CD14-positive monocyte (primary cell): ENCODE measurements around the gene FANCC. TPM values are rescaled to one million over a fixed set of nuclear protein-coding genes. Genes with fewer than 3 reads are reported as not detected.

Experiments
- DNase-seq, 3 donors: peaks; one replicate each; pipeline ENCODE4 v3.0.0-alpha.2; 2011 to 2022
- H2AFZ ChIP-seq: 2 replicates; pipeline ENCODE4 v1.6.0; 2012; ENCODE audit warnings: mild to moderate bottlenecking, low read depth, low read length, inconsistent platforms; ENCODE audit not compliant: insufficient read depth, poor library complexity, severe bottlenecking
- H3K27ac ChIP-seq, 2 donors: 1 replicate in 1 of 2; 2 replicates in 1 of 2; pipeline ENCODE4 v1.5.1; 2012 to 2013; ENCODE audit warnings: low read length in 2 of 2, control low read depth in 1 of 2, inconsistent platforms in 1 of 2, low read depth in 1 of 2, mild to moderate bottlenecking in 1 of 2
- H3K27me3 ChIP-seq, 2 donors: one replicate each; pipeline versions ENCODE4 v1.6.0 to v1.6.1; 2011 to 2013; ENCODE audit warnings: low read length in 2 of 2; ENCODE audit not compliant: control insufficient read depth in 2 of 2, insufficient read depth in 2 of 2
- H3K36me3 ChIP-seq, 2 donors: replicated peaks in 1 of 2; 1 replicate in 1 of 2; 2 replicates in 1 of 2; pipeline versions ENCODE4 v1.5.1 to v1.6.1; 2012 to 2013; ENCODE audit warnings: low read length in 2 of 2, control low read depth in 1 of 2, inconsistent platforms in 1 of 2, mild to moderate bottlenecking in 1 of 2; ENCODE audit not compliant: insufficient read depth in 2 of 2, control insufficient read depth in 1 of 2
- H3K4me1 ChIP-seq, 2 donors: 1 replicate in 1 of 2; 2 replicates in 1 of 2; pipeline versions ENCODE4 v1.5.1 to v1.6.1; 2012 to 2013; ENCODE audit warnings: low read length in 2 of 2, control low read depth in 1 of 2, inconsistent platforms in 1 of 2, mild to moderate bottlenecking in 1 of 2, moderate library complexity in 1 of 2; ENCODE audit not compliant: insufficient read depth in 2 of 2, control insufficient read depth in 1 of 2
- H3K4me2 ChIP-seq: replicated peaks from 2 replicates; pipeline ENCODE3; 2012; ENCODE audit warnings: low read length, moderate library complexity, mild to moderate bottlenecking; ENCODE audit not compliant: poor library complexity, severe bottlenecking; ENCODE audit errors: extremely low read depth
- H3K4me3 ChIP-seq, 3 experiments: fragments of 200-600 bp in 1 of 3; sonication (generic) in 1 of 3; replicated peaks in 1 of 3; 1 replicate in 2 of 3; 2 replicates in 1 of 3; pipeline ENCODE4 v1.5.1; 2011 to 2013; ENCODE audit warnings: low read length in 3 of 3, mild to moderate bottlenecking in 3 of 3, control low read depth in 2 of 3, low read depth in 2 of 3, inconsistent platforms in 1 of 3, moderate library complexity in 1 of 3
- H3K79me2 ChIP-seq: 2 replicates; pipeline ENCODE4 v1.6.0; 2012; ENCODE audit warnings: mild to moderate bottlenecking, control low read depth, inconsistent platforms, low read length, moderate library complexity; ENCODE audit not compliant: insufficient read depth
- H3K9ac ChIP-seq: 2 replicates; pipeline ENCODE4 v1.6.0; 2017; ENCODE audit warnings: low read length, mild to moderate bottlenecking; ENCODE audit not compliant: insufficient read depth, poor library complexity, severe bottlenecking
- H3K9me3 ChIP-seq, 2 donors: replicated peaks in 1 of 2; 1 replicate in 1 of 2; 2 replicates in 1 of 2; pipeline versions ENCODE4 v1.5.1 to v1.6.1; 2012 to 2013; ENCODE audit warnings: low read length in 2 of 2, control low read depth in 1 of 2; ENCODE audit not compliant: control insufficient read depth in 1 of 2, insufficient read depth in 1 of 2
- H4K20me1 ChIP-seq: 2 replicates; pipeline ENCODE4 v1.6.0; 2012; ENCODE audit warnings: mild to moderate bottlenecking, low read length, control low read depth, moderate library complexity; ENCODE audit not compliant: insufficient read depth
- H3K27ac Mint-ChIP-seq, 7 donors: one replicate each; pipeline ENCODE4 v1.8.0; 2020; ENCODE audit warnings: mild to moderate bottlenecking in 7 of 7, mixed read lengths in 7 of 7, moderate library complexity in 6 of 7, inconsistent platforms in 2 of 7
- H3K27me3 Mint-ChIP-seq, 3 donors: one replicate each; pipeline ENCODE4 v1.8.0; 2021 to 2022; ENCODE audit warnings: low read depth in 3 of 3, mild to moderate bottlenecking in 3 of 3, mixed read lengths in 3 of 3, moderate library complexity in 3 of 3, inconsistent platforms in 1 of 3
- H3K36me3 Mint-ChIP-seq, 2 donors: one replicate each; pipeline ENCODE4 v1.8.0; 2020; ENCODE audit warnings: mixed read lengths in 2 of 2, inconsistent platforms in 1 of 2, mild to moderate bottlenecking in 1 of 2
- H3K4me1 Mint-ChIP-seq: one replicate; pipeline ENCODE4 v1.8.0; 2020; ENCODE audit warnings: mild to moderate bottlenecking, mixed read lengths
- H3K4me3 Mint-ChIP-seq, 2 donors: one replicate each; pipeline ENCODE4 v1.8.0; 2020; ENCODE audit warnings: mild to moderate bottlenecking in 2 of 2, mixed read lengths in 2 of 2, moderate library complexity in 1 of 2
- H3K9me3 Mint-ChIP-seq, 7 donors: one replicate each; pipeline ENCODE4 v1.8.0; 2020 to 2022; ENCODE audit warnings: mixed read lengths in 7 of 7, mild to moderate bottlenecking in 6 of 7, moderate library complexity in 6 of 7, inconsistent platforms in 2 of 7
- CTCF ChIP-seq: fragments of 200-600 bp; IDR thresholded peaks from one replicate; pipeline ENCODE4 v1.8.0; 2022; ENCODE audit warnings: antibody characterized with exemption, mild to moderate bottlenecking
- WGBS: methylation state at CpG from one replicate; pipeline ENCODE4 v1.1.5; 2013; ENCODE audit warnings: missing lambda C conversion rate; ENCODE audit not compliant: insufficient coverage; 5-methylcytosine and 5-hydroxymethylcytosine counted together
- intact Hi-C, 2 donors: fragments of 100-400 bp; cut with micrococcal nuclease; formaldehyde crosslinking; loops; one replicate each; pipeline versions ENCODE4 v1.15.0 to v1.15.1; 2023
- polyA plus RNA-seq, 3 donors: library from polyadenylated mRNA; depleted of rRNA in 1 of 3; unstranded in 2 of 3; stranded (reverse) in 1 of 3; fragments of 300-500 nt in 2 of 3; fragments of >200 nt in 1 of 3; fragmentation: Illumina TruSeq in 2 of 3; gene quantifications; 1 replicate in 2 of 3; 2 replicates in 1 of 3; pipeline ENCODE4 v1.2.3, GENCODE V29; 2012 to 2021

Gene FANCC
- polyA plus RNA-seq, 3 donors: 1.2 to 2.2 (median 1.5) TPM

GRCh38 chr9:95078939-95079338 lies 238.6 kb downstream of the FANCC start:
- intact Hi-C loops: no loop called here
- no peak for TF ChIP-seq CTCF
- Mint-ChIP-seq H3K9me3 (no peaks in the 10 kb centered on the region), H3K27ac (no peak overlapping the region), H3K4me1 (no peaks in the 10 kb centered on the region), H3K36me3 (peaks cover 0 to 16% of the 10 kb centered on the region in 2 donors), H3K27me3 (no peaks in the 10 kb centered on the region), H3K4me3 (no peak overlapping the region)
- Histone ChIP-seq H3K9ac (no peak overlapping the region), H3K4me2 (no peak overlapping the region), H3K27me3 (no peaks in the 10 kb centered on the region), H3K27ac (no peak overlapping the region), H3K79me2 (no peaks in the 10 kb centered on the region), H3K4me1 (no peaks in the 10 kb centered on the region), H2AFZ (no peak overlapping the region), H3K36me3 (peaks cover 0 to 3% of the 10 kb centered on the region in 2 donors), H4K20me1 (no peaks in the 10 kb centered on the region), H3K4me3 (no peak overlapping the region), H3K9me3 (no peaks in the 10 kb centered on the region)
- WGBS: 80% methylated on average over 1 of the region's 6 CpGs
- no peak for DNase-seq

GRCh38 chr9:95078511-95078910 lies 239.0 kb downstream of the FANCC start:
- Histone ChIP-seq H3K9ac (no peak overlapping the region), H3K79me2 (no peaks in the 10 kb centered on the region)

More at GRCh38 chr9:95078511-95078910, 239.0 kb downstream of the FANCC start:
- Histone ChIP-seq H3K9me3 (no peaks in the 10 kb centered on the region), H3K27me3 (no peaks in the 10 kb centered on the region), H2AFZ (no peak overlapping the region), H3K4me1 (no peaks in the 10 kb centered on the region), H4K20me1 (no peaks in the 10 kb centered on the region), H3K4me3 (no peak overlapping the region), H3K36me3 (peaks cover 0 to 3% of the 10 kb centered on the region in 2 donors), H3K27ac (no peak overlapping the region), H3K4me2 (no peak overlapping the region)
- no peaks in the 10 kb centered on the region for H3K27me3 Mint-ChIP-seq
- DNase-seq: no peak
- no peak for TF ChIP-seq CTCF
- no peak overlapping the region for H3K4me3 Mint-ChIP-seq
- WGBS: 100% methylated on average over 8 of the region's 12 CpGs
- no peak overlapping the region for H3K27ac Mint-ChIP-seq
- intact Hi-C loops: no loop called here
- no peaks in the 10 kb centered on the region for H3K4me1 Mint-ChIP-seq
- no peaks in the 10 kb centered on the region for H3K9me3 Mint-ChIP-seq
- H3K36me3 Mint-ChIP-seq: peaks cover 0 to 16% of the 10 kb centered on the region in 2 donors
